Activated T-helper 2 cell treated with anti-CD3 and anti-CD28 coated beads, Interferon-gamma antibody, Interleukin-2, Interleukin-4, amounts not matched to agents 10 μg/mL and 5 μg/mL and 100 μg/mL, durations not matched to agents 14 hours and 24 hours and 36 hours (primary cell): Measurements from ENCODE around the gene PPFIBP1. TPM values are rescaled to one million over a fixed set of nuclear protein-coding genes. Genes with fewer than 3 reads are reported as not detected.
"Not testable (repeated sequence)": the region's sequence is repeated elsewhere in the genome, so short reads cannot be mapped to it uniquely, and the experiment has no call there.

Experiments
- DNase-seq: peaks from one replicate; pipeline ENCODE4 v3.0.0; 2021; ENCODE audit warnings: low spot score
- H3K27ac Mint-ChIP-seq: one replicate; pipeline ENCODE4 v1.8.0; 2021; ENCODE audit warnings: mixed read lengths
- H3K27me3 Mint-ChIP-seq: one replicate; pipeline ENCODE4 v1.8.0; 2021; ENCODE audit warnings: low read depth, mixed read lengths
- H3K36me3 Mint-ChIP-seq: one replicate; pipeline ENCODE4 v1.8.0; 2021; ENCODE audit warnings: low read depth, mixed read lengths
- H3K4me1 Mint-ChIP-seq: one replicate; pipeline ENCODE4 v1.8.0; 2021; ENCODE audit warnings: low read depth, mixed read lengths
- H3K4me3 Mint-ChIP-seq: one replicate; pipeline ENCODE4 v1.8.0; 2021; ENCODE audit warnings: low read depth, mild to moderate bottlenecking, moderate library complexity, mixed read lengths
- H3K9me3 Mint-ChIP-seq: one replicate; pipeline ENCODE4 v1.8.0; 2021; ENCODE audit warnings: mixed read lengths
- intact Hi-C: fragments of 100-400 bp; cut with micrococcal nuclease; formaldehyde crosslinking; loops from one replicate; pipeline ENCODE4 v1.15.1; 2023
- total RNA-seq: library from RNA; stranded (reverse); gene quantifications from 2 replicates; pipeline ENCODE4 v1.2.3, GENCODE V29; 2022

The PPFIBP1 gene
- total RNA-seq, 1 donor from 2014 or later: 74.1 TPM

GRCh38 chr12:27581833-27582232, 57.8 kb downstream of the PPFIBP1 start:
- peaks cover 16% of the 10 kb centered on the region for H3K36me3 Mint-ChIP-seq
- H3K4me3 Mint-ChIP-seq, H3K27me3 Mint-ChIP-seq, H3K27ac Mint-ChIP-seq, intact Hi-C loops, H3K9me3 Mint-ChIP-seq, DNase-seq: not testable (repeated sequence)
- H3K4me1 Mint-ChIP-seq: peaks cover 15% of the 10 kb centered on the region

- H3K27ac Mint-ChIP-seq, H3K4me3 Mint-ChIP-seq, H3K27me3 Mint-ChIP-seq, DNase-seq, H3K9me3 Mint-ChIP-seq, intact Hi-C loops: not testable (repeated sequence)
- Mint-ChIP-seq H3K4me1 (peaks cover 15% of the 10 kb centered on the region), H3K36me3 (peaks cover 16% of the 10 kb centered on the region)
These were observed 58.4 kb downstream of the PPFIBP1 start for GRCh38 chr12:27582445-27582844.

GRCh38 chr12:27583057-27583797, 59.2 kb downstream of the PPFIBP1 start:
- Mint-ChIP-seq H3K36me3 (peaks cover 12% of the 10 kb centered on the region), H3K4me3 (no peak overlapping the region), H3K4me1 (peaks cover 22% of the 10 kb centered on the region), H3K27ac (no peak overlapping the region), H3K27me3 (no peaks in the 10 kb centered on the region), H3K9me3 (no peaks in the 10 kb centered on the region)
- intact Hi-C loops: no loop called here
- no peak for DNase-seq

GRCh38 chr12:27583981-27584380, 60.0 kb downstream of the PPFIBP1 start:
- no peak overlapping the region for H3K27ac Mint-ChIP-seq
- H3K4me1 Mint-ChIP-seq: peaks cover 28% of the 10 kb centered on the region
- no peaks in the 10 kb centered on the region for H3K27me3 Mint-ChIP-seq
- no peak for DNase-seq
- H3K36me3 Mint-ChIP-seq: peaks cover 6% of the 10 kb centered on the region
- intact Hi-C loops: no loop called here
- H3K4me3 Mint-ChIP-seq: no peak overlapping the region
- H3K9me3 Mint-ChIP-seq: no peaks in the 10 kb centered on the region

GRCh38 chr12:27585739-27586265, 61.8 kb downstream of the PPFIBP1 start:
- no peak for DNase-seq
- no peak overlapping the region for H3K4me3 Mint-ChIP-seq
- H3K9me3 Mint-ChIP-seq: no peaks in the 10 kb centered on the region
- intact Hi-C loops: no loop called here
- no peaks in the 10 kb centered on the region for H3K36me3 Mint-ChIP-seq
- no peaks in the 10 kb centered on the region for H3K27me3 Mint-ChIP-seq
- H3K4me1 Mint-ChIP-seq: peaks cover 25% of the 10 kb centered on the region
- H3K27ac Mint-ChIP-seq: no peak overlapping the region

- H3K9me3 Mint-ChIP-seq, DNase-seq, intact Hi-C loops, H3K27me3 Mint-ChIP-seq, H3K36me3 Mint-ChIP-seq: not testable (repeated sequence)
- Mint-ChIP-seq H3K4me3 (peak overlapping the region; percentile 17), H3K27ac (peak overlapping the region; percentile 31), H3K4me1 (peaks cover 20% of the 10 kb centered on the region)
These were observed 64.2 kb downstream of the PPFIBP1 start for GRCh38 chr12:27588075-27588730.

GRCh38 chr12:27588776-27589175, 64.8 kb downstream of the PPFIBP1 start:
- no peak overlapping the region for H3K4me3 Mint-ChIP-seq
- H3K9me3 Mint-ChIP-seq: no peaks in the 10 kb centered on the region
- peaks cover 22% of the 10 kb centered on the region for H3K4me1 Mint-ChIP-seq
- no peak for DNase-seq
- no peak overlapping the region for H3K27ac Mint-ChIP-seq
- intact Hi-C loops: no loop called here
- no peaks in the 10 kb centered on the region for H3K27me3 Mint-ChIP-seq
- peaks cover 4% of the 10 kb centered on the region for H3K36me3 Mint-ChIP-seq

GRCh38 chr12:27589419-27589818, 65.4 kb downstream of the PPFIBP1 start:
- Mint-ChIP-seq H3K4me1 (peaks cover 22% of the 10 kb centered on the region), H3K9me3 (no peaks in the 10 kb centered on the region), H3K27ac (no peak overlapping the region), H3K36me3 (peaks cover 4% of the 10 kb centered on the region), H3K4me3 (no peak overlapping the region), H3K27me3 (no peaks in the 10 kb centered on the region)
- intact Hi-C loops: no loop called here
- DNase-seq: no peak

- DNase-seq, H3K4me3 Mint-ChIP-seq, H3K27me3 Mint-ChIP-seq, intact Hi-C loops, H3K9me3 Mint-ChIP-seq, H3K27ac Mint-ChIP-seq: not testable (repeated sequence)
- Mint-ChIP-seq H3K4me1 (peaks cover 18% of the 10 kb centered on the region), H3K36me3 (peaks cover 11% of the 10 kb centered on the region)
These were observed 67.7 kb downstream of the PPFIBP1 start for GRCh38 chr12:27591698-27592097.

GRCh38 chr12:27592548-27592947, 68.5 kb downstream of the PPFIBP1 start:
- H3K36me3 Mint-ChIP-seq: peaks cover 15% of the 10 kb centered on the region
- intact Hi-C loops: no loop called here
- H3K27ac Mint-ChIP-seq: no peak overlapping the region
- H3K27me3 Mint-ChIP-seq: no peaks in the 10 kb centered on the region
- peaks cover 18% of the 10 kb centered on the region for H3K4me1 Mint-ChIP-seq
- no peak for DNase-seq
- no peak overlapping the region for H3K4me3 Mint-ChIP-seq
- no peaks in the 10 kb centered on the region for H3K9me3 Mint-ChIP-seq

- DNase-seq: no peak
- intact Hi-C loops: no loop called here
- peaks cover 18% of the 10 kb centered on the region for H3K36me3 Mint-ChIP-seq
- no peaks in the 10 kb centered on the region for H3K27me3 Mint-ChIP-seq
- peaks cover 4% of the 10 kb centered on the region for H3K9me3 Mint-ChIP-seq
- H3K27ac Mint-ChIP-seq: no peak overlapping the region
- H3K4me1 Mint-ChIP-seq: peaks cover 11% of the 10 kb centered on the region
- H3K4me3 Mint-ChIP-seq: no peak overlapping the region
These were observed 69.3 kb downstream of the PPFIBP1 start for GRCh38 chr12:27593266-27593665.

- intact Hi-C loops: no loop called here
- Mint-ChIP-seq H3K4me1 (peaks cover 5% of the 10 kb centered on the region), H3K9me3 (peaks cover 9% of the 10 kb centered on the region), H3K27me3 (no peaks in the 10 kb centered on the region), H3K27ac (no peak overlapping the region), H3K36me3 (peaks cover 23% of the 10 kb centered on the region), H3K4me3 (no peak overlapping the region)
- no peak for DNase-seq
These were observed 71.2 kb downstream of the PPFIBP1 start for GRCh38 chr12:27595231-27595642.

GRCh38 chr12:27598866-27599265, 74.9 kb downstream of the PPFIBP1 start:
- Mint-ChIP-seq H3K36me3 (peaks cover 19% of the 10 kb centered on the region), H3K9me3 (peaks cover 11% of the 10 kb centered on the region)
- DNase-seq, H3K4me3 Mint-ChIP-seq, H3K27me3 Mint-ChIP-seq, intact Hi-C loops, H3K27ac Mint-ChIP-seq, H3K4me1 Mint-ChIP-seq: not testable (repeated sequence)
